H1 (cell line): ENCODE data around the gene FARS2. TPM values are rescaled to one million over a fixed set of nuclear protein-coding genes. Genes with fewer than 3 reads are reported as not detected.

Experiments
- CTCF ChIA-PET: fragments of 300-600 bp; sonication (Branson Sonifier 250); formaldehyde crosslinking; loops from one replicate; lab custom pipeline; 2021; ENCODE audit not compliant: partially characterized antibody; lab: Charles Lee
- POLR2A ChIA-PET: fragments of 300-600 bp; sonication (Branson Sonifier 250); formaldehyde crosslinking; loops from one replicate; lab custom pipeline; 2021; ENCODE audit warnings: inconsistent platforms; ENCODE audit not compliant: partially characterized antibody; lab: Charles Lee
- DNase-seq, 2 experiments: peaks; one replicate each; pipeline versions ENCODE4 v3.0.0 to v3.0.0-alpha.2; 2010 to 2022; ENCODE audit warnings: low spot score in 2 of 2, low read depth in 1 of 2, mixed read lengths in 1 of 2
- FAIRE-seq: peaks from 2 replicates; lab custom pipeline; 2011; peaks lifted over from hg19 to GRCh38; lab: Jason Lieb, UNC
- H2AFZ ChIP-seq: 2 replicates; pipeline ENCODE4 v1.8.1; 2012; ENCODE audit warnings: low read length, inconsistent platforms
- H2AK5ac ChIP-seq: 2 replicates; pipeline ENCODE4 v1.6.1; 2013; ENCODE audit warnings: low read depth, low read length
- H2BK120ac ChIP-seq: replicated peaks from 2 replicates; pipeline ENCODE3; 2013; ENCODE audit warnings: low read depth, low read length, inconsistent platforms
- H2BK12ac ChIP-seq: 2 replicates; pipeline ENCODE4 v1.6.1; 2013; ENCODE audit warnings: low read depth, low read length
- H2BK15ac ChIP-seq: 2 replicates; pipeline ENCODE4 v1.6.1; 2013; ENCODE audit warnings: low read length
- H2BK20ac ChIP-seq: 2 replicates; pipeline ENCODE4 v1.6.1; 2013; ENCODE audit warnings: low read length
- H2BK5ac ChIP-seq: 2 replicates; pipeline ENCODE4 v1.6.1; 2013; ENCODE audit warnings: low read depth, low read length
- H3K14ac ChIP-seq: 2 replicates; pipeline ENCODE4 v1.6.1; 2013; ENCODE audit warnings: inconsistent platforms; ENCODE audit not compliant: insufficient read length
- H3K18ac ChIP-seq: 2 replicates; pipeline ENCODE4 v1.6.1; 2013; ENCODE audit warnings: low read length; ENCODE audit errors: extremely low read depth
- H3K23ac ChIP-seq: 2 replicates; pipeline ENCODE4 v1.6.1; 2013; ENCODE audit warnings: inconsistent platforms; ENCODE audit not compliant: insufficient read length
- H3K23me2 ChIP-seq: 2 replicates; pipeline ENCODE4 v1.6.1; 2013; ENCODE audit warnings: low read depth, low read length
- H3K27ac ChIP-seq: 2 replicates; pipeline ENCODE4 v1.6.1; 2011; ENCODE audit warnings: low read depth, low read length, inconsistent platforms
- H3K27me3 ChIP-seq, 4 experiments: replicated peaks in 1 of 4; 1 replicate in 1 of 4; 2 replicates in 3 of 4; pipeline versions ENCODE4 v1.6.1 to v1.8.1; 2011 to 2013; ENCODE audit warnings: low read length in 3 of 4, mild to moderate bottlenecking in 3 of 4, inconsistent platforms in 2 of 4, mixed read lengths in 2 of 4, moderate library complexity in 1 of 4; ENCODE audit not compliant: control insufficient read depth in 3 of 4, insufficient read depth in 3 of 4; ENCODE audit errors: extremely low read depth in 1 of 4
- H3K36me3 ChIP-seq, 4 experiments: 2 replicates each; pipeline versions ENCODE4 v1.6.1 to v1.8.1; 2011 to 2013; ENCODE audit warnings: mild to moderate bottlenecking in 4 of 4, low read length in 3 of 4, moderate library complexity in 2 of 4, control low read depth in 1 of 4, inconsistent platforms in 1 of 4; ENCODE audit not compliant: insufficient read depth in 4 of 4, control insufficient read depth in 2 of 4
- H3K4ac ChIP-seq: replicated peaks from 2 replicates; pipeline ENCODE3; 2013; ENCODE audit warnings: low read length, low read depth, mixed read lengths, inconsistent platforms; ENCODE audit not compliant: insufficient read length
- H3K4me1 ChIP-seq, 4 experiments: replicated peaks in 1 of 4; 1 replicate in 1 of 4; 2 replicates in 3 of 4; pipeline versions ENCODE4 v1.6.1 to v1.8.1; 2011 to 2013; ENCODE audit warnings: low read length in 3 of 4, inconsistent platforms in 2 of 4, mixed read lengths in 1 of 4; ENCODE audit not compliant: insufficient read depth in 4 of 4, control insufficient read depth in 3 of 4
- H3K4me2 ChIP-seq, 2 experiments: 2 replicates each; pipeline versions ENCODE4 v1.6.1 to v1.8.1; 2011 to 2013; ENCODE audit warnings: low read depth in 2 of 2, low read length in 2 of 2, control low read depth in 1 of 2, inconsistent platforms in 1 of 2, mild to moderate bottlenecking in 1 of 2; ENCODE audit not compliant: insufficient read depth in 1 of 2
- H3K4me3 ChIP-seq, 4 experiments: fragments of 200-600, 300-600 bp in 1 of 4; sonication (generic), shearing (Covaris generic), sonication (Bioruptor Twin) in 1 of 4; 2 replicates each; pipeline versions ENCODE4 v1.5.1 to v1.8.1; 2011 to 2016; ENCODE audit warnings: low read length in 4 of 4, low read depth in 3 of 4, control low read depth in 2 of 4, inconsistent platforms in 2 of 4, mild to moderate bottlenecking in 2 of 4, mixed read lengths in 1 of 4, moderate library complexity in 1 of 4; ENCODE audit not compliant: insufficient read depth in 2 of 4; ENCODE audit errors: extremely low read depth in 1 of 4
- H3K56ac ChIP-seq: replicated peaks from 2 replicates; pipeline ENCODE3; 2013; ENCODE audit warnings: low read depth, mild to moderate bottlenecking, mixed read lengths, low read length, inconsistent platforms; ENCODE audit not compliant: insufficient read length
- H3K79me1 ChIP-seq: 2 replicates; pipeline ENCODE4 v1.6.1; 2013; ENCODE audit warnings: low read depth, low read length, control low read depth
- H3K79me2 ChIP-seq, 2 experiments: 2 replicates each; pipeline versions ENCODE4 v1.6.1 to v1.8.1; 2012 to 2013; ENCODE audit warnings: low read length in 2 of 2, mild to moderate bottlenecking in 2 of 2, inconsistent platforms in 1 of 2; ENCODE audit not compliant: insufficient read depth in 2 of 2, control insufficient read depth in 1 of 2
- H3K9ac ChIP-seq, 4 experiments: replicated peaks in 1 of 4; 1 replicate in 1 of 4; 2 replicates in 3 of 4; pipeline versions ENCODE4 v1.6.1 to v1.8.1; 2011 to 2013; ENCODE audit warnings: low read depth in 3 of 4, low read length in 3 of 4, control low read depth in 2 of 4, mild to moderate bottlenecking in 2 of 4, moderate library complexity in 2 of 4, inconsistent platforms in 1 of 4; ENCODE audit errors: extremely low read depth in 1 of 4
- H3K9me3 ChIP-seq, 2 experiments: 2 replicates each; pipeline versions ENCODE4 v1.6.1 to v1.8.1; 2012 to 2013; ENCODE audit warnings: mild to moderate bottlenecking in 2 of 2, moderate library complexity in 2 of 2, control low read depth in 1 of 2, inconsistent platforms in 1 of 2, low read depth in 1 of 2, low read length in 1 of 2, mixed read lengths in 1 of 2; ENCODE audit not compliant: insufficient read depth in 2 of 2
- H4K20me1 ChIP-seq, 2 experiments: replicated peaks in 1 of 2; 2 replicates each; pipeline versions ENCODE3 to v1.8.1; 2011 to 2013; ENCODE audit warnings: inconsistent platforms in 2 of 2, low read length in 2 of 2, mild to moderate bottlenecking in 1 of 2; ENCODE audit not compliant: insufficient read depth in 2 of 2, control insufficient read depth in 1 of 2
- H4K5ac ChIP-seq: 2 replicates; pipeline ENCODE4 v1.6.1; 2013; ENCODE audit warnings: low read length, low read depth, mixed read lengths, inconsistent platforms; ENCODE audit not compliant: insufficient read length
- H4K8ac ChIP-seq: 2 replicates; pipeline ENCODE4 v1.8.0; 2013; ENCODE audit warnings: mild to moderate bottlenecking, moderate library complexity, low read length, inconsistent platforms; ENCODE audit not compliant: insufficient read depth; ENCODE audit errors: extremely low read depth
- H4K91ac ChIP-seq: replicated peaks from 2 replicates; pipeline ENCODE3; 2013; ENCODE audit warnings: low read length, mixed read lengths, inconsistent platforms; ENCODE audit not compliant: insufficient read length
- ASH2L ChIP-seq: fragments of 200-600, 300-600 bp; sonication (generic); IDR thresholded peaks from one replicate; pipeline ENCODE4 v1.7.1; 2017; ENCODE audit warnings: low read length
- MAFK ChIP-seq: IDR thresholded peaks from 2 replicates; pipeline ENCODE4 v1.6.1; 2012; ENCODE audit warnings: low read depth, mild to moderate bottlenecking, improper control_type of control experiment, low read length
- SIX5 ChIP-seq: IDR thresholded peaks from 2 replicates; pipeline ENCODE4 v1.6.1; 2011; ENCODE audit warnings: mild to moderate bottlenecking, low read depth, low read length
- WGBS, 2 experiments: shearing (Covaris generic) in 1 of 2; methylation state at CpG; one replicate each; pipeline versions ENCODE4 v1.1.6 to v1.1.7; 2013 to 2015; ENCODE audit warnings: low lambda C conversion rate in 2 of 2, mixed read lengths in 2 of 2, inconsistent platforms in 1 of 2, low coverage in 1 of 2, missing lambda C conversion rate in 1 of 2; ENCODE audit not compliant: insufficient replicate concordance in 2 of 2, insufficient coverage in 1 of 2, insufficient read length in 1 of 2; ENCODE audit errors: extremely low coverage in 1 of 2, missing lambda C conversion rate in 1 of 2; 5-methylcytosine and 5-hydroxymethylcytosine counted together
- polyA plus RNA-seq, 7 experiments: library from polyadenylated mRNA; depleted of rRNA in 3 of 7; stranded (reverse) in 5 of 7; unstranded in 2 of 7; fragments of >200 nt in 5 of 7; fragments of 200-250 nt in 2 of 7; gene quantifications; 1 replicate in 5 of 7; 2 replicates in 1 of 7; 4 replicates in 1 of 7; pipeline versions ENCODE4 v1.2.1 to v1.2.3, GENCODE V29; 2011 to 2013; ENCODE audit warnings: missing spikeins in 2 of 7, mixed read lengths in 2 of 7
- total RNA-seq: library from RNA; stranded (reverse); fragmentation: NEBNext Ultra II Directional; extraction: Animal tissue kit (Norgen Biotek cat#: 25700); gene quantifications from 2 replicates; pipeline ENCODE4 v1.2.1, GENCODE V29; 2021

FARS2 gene
- total and polyA plus RNA-seq, 2 of the 8 experiments (the other 6 are each of a cell fraction or from before 2014, with no cell fraction given), result 11.7 to 14.4 TPM

DNA sequence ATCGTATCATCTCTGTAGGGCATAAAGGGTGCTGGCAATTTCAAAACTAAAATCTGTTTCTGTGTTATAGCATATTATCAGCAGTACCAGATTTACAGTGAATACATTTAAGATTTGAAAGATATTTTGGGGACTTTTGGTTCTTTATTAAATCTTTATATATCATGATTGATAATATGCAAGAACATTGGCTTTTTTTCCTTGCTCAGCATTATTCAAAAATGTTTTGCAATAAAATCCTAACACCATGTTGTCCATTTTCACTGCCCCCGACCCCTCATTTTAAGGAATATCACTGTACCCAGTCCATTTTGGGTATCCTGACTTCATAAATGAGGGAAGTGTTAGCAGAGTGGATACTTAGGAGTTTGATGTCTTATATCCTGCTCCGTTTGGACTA, 16.3 kb downstream of the FARS2 start:
- WGBS, 2 experiments, result 89% methylated on average over 3 of the region's 3 CpGs; no CpG with 5 or more reads in 1 of the 2 experiments
- no peaks in the 10 kb centered on the region for H3K36me3 ChIP-seq
- ChIA-PET POLR2A (interaction anchor here (0.7 kb wide), 1 partner anchor 40 kb away, joined by 3 read pairs; no protein-coding TSS in a partner anchor), CTCF (interaction anchor here (1.3 to 2.1 kb wide), 5 partner anchors 13 to 63 kb away, joined by 3 to 6 read pairs (median 5); no protein-coding TSS in a partner anchor)
- peaks cover 0 to 4% of the 10 kb centered on the region in 2 experiments; a peak in 1 of 4 replicates for H3K79me2 ChIP-seq
- no peak overlapping the region for H2BK20ac ChIP-seq
- FAIRE-seq (no peak), DNase-seq (no peak)
- no peak overlapping the region for H4K8ac ChIP-seq
- H2AFZ ChIP-seq, result no peak overlapping the region
- peaks cover 2% of the 10 kb centered on the region; the same call in 1 of the 2 replicates for H3K79me1 ChIP-seq
- H2AK5ac ChIP-seq, result no peak overlapping the region
- H4K5ac ChIP-seq, result no peak overlapping the region
- no peak overlapping the region for H3K4me2 ChIP-seq
- no peak overlapping the region for H3K14ac ChIP-seq
- peaks cover 0 to 12% (median 3%) of the 10 kb centered on the region in 4 experiments; a peak in 3 of 7 replicates for H3K4me1 ChIP-seq
- no peak overlapping the region for H3K4ac ChIP-seq
- no peak overlapping the region for H3K23ac ChIP-seq
- H3K9ac ChIP-seq, result no peak overlapping the region
- H4K20me1 ChIP-seq, result no peaks in the 10 kb centered on the region
- H3K23me2 ChIP-seq, result no peaks in the 10 kb centered on the region
- H2BK15ac ChIP-seq, result no peak overlapping the region
- H2BK5ac ChIP-seq, result no peak overlapping the region
- TF ChIP-seq SIX5, result no peak
- no peak for TF ChIP-seq ASH2L
- no peak for TF ChIP-seq MAFK
- no peak overlapping the region for H2BK12ac ChIP-seq
- no peak overlapping the region for H3K27ac ChIP-seq
- no peak overlapping the region for H2BK120ac ChIP-seq
- no peak overlapping the region for H3K18ac ChIP-seq
- H3K4me3 ChIP-seq, result no peak overlapping the region
- H3K56ac ChIP-seq, result no peak overlapping the region
- no peaks in the 10 kb centered on the region for H3K27me3 ChIP-seq
- H3K9me3 ChIP-seq, result no peaks in the 10 kb centered on the region
- H4K91ac ChIP-seq, result no peak overlapping the region
